T-helper 2 cell treated with Interferon-gamma antibody and Interleukin-4, amounts not matched to agents 5 μg/mL and 100 μg/mL, for 36 hours (primary cell): ENCODE results near the gene FNDC8.

Experiments used
- DNase-seq: peaks from one replicate; pipeline ENCODE4 v3.0.0; 2021; ENCODE audit warnings: low spot score
- H3K27ac Mint-ChIP-seq: one replicate; pipeline ENCODE4 v1.8.0; 2021; ENCODE audit warnings: mild to moderate bottlenecking, mixed read lengths
- H3K27me3 Mint-ChIP-seq: one replicate; pipeline ENCODE4 v1.8.0; 2021; ENCODE audit warnings: low read depth, mixed read lengths
- H3K36me3 Mint-ChIP-seq: one replicate; pipeline ENCODE4 v1.8.0; 2021; ENCODE audit warnings: low read depth, mixed read lengths
- H3K4me1 Mint-ChIP-seq: one replicate; pipeline ENCODE4 v1.8.0; 2021; ENCODE audit warnings: low read depth, mixed read lengths
- H3K4me3 Mint-ChIP-seq: one replicate; pipeline ENCODE4 v1.8.0; 2022; ENCODE audit warnings: mild to moderate bottlenecking, moderate library complexity, mixed read lengths
- H3K9me3 Mint-ChIP-seq: one replicate; pipeline ENCODE4 v1.8.0; 2021; ENCODE audit warnings: mixed read lengths

FNDC8 gene

GRCh38 chr17:35121315-35121714 is at the start of gene FNDC8:
Gene FNDC8, plus strand, starts transcription at chr17:35121615. Its CDS starts 79 bp downstream, at chr17:35121694.
- H3K4me1 Mint-ChIP-seq: peaks cover 22% of the 10 kb centered on the region
- peak within 1 kb of the TSS; percentile 11 for H3K4me3 Mint-ChIP-seq
- H3K36me3 Mint-ChIP-seq: peaks cover 6% of the 10 kb centered on the region
- DNase-seq: no peak
- no peaks in the 10 kb centered on the region for H3K27me3 Mint-ChIP-seq
- H3K9me3 Mint-ChIP-seq: no peaks in the 10 kb centered on the region
- no peak within 1 kb of the TSS for H3K27ac Mint-ChIP-seq

- Mint-ChIP-seq H3K4me3 (peak overlapping the region; percentile 59), H3K27me3 (no peaks in the 10 kb centered on the region), H3K4me1 (peaks cover 54% of the 10 kb centered on the region), H3K27ac (peak overlapping the region; percentile 56), H3K36me3 (peaks cover 27% of the 10 kb centered on the region), H3K9me3 (no peaks in the 10 kb centered on the region)
- DNase-seq: peak; percentile 22
These were observed 48.1 kb upstream of the FNDC8 start for GRCh38 chr17:35073183-35073790.

GRCh38 chr17:35073991-35074627 is 47.3 kb upstream of the FNDC8 start:
- peaks cover 48% of the 10 kb centered on the region for H3K4me1 Mint-ChIP-seq
- no peaks in the 10 kb centered on the region for H3K27me3 Mint-ChIP-seq

GRCh38 chr17:35074711-35075707 is 46.4 kb upstream of the FNDC8 start:
- H3K36me3 Mint-ChIP-seq: peaks cover 29% of the 10 kb centered on the region
- peak overlapping the region; percentile 68 for H3K27ac Mint-ChIP-seq
- H3K4me1 Mint-ChIP-seq: peaks cover 52% of the 10 kb centered on the region
- no peak for DNase-seq
- H3K4me3 Mint-ChIP-seq: peak overlapping the region; percentile 62
- no peaks in the 10 kb centered on the region for H3K9me3 Mint-ChIP-seq
- no peaks in the 10 kb centered on the region for H3K27me3 Mint-ChIP-seq

More at GRCh38 chr17:35073991-35074627, 47.3 kb upstream of the FNDC8 start:
- Mint-ChIP-seq H3K27ac (peak overlapping the region; percentile 68), H3K9me3 (no peaks in the 10 kb centered on the region), H3K4me3 (peak overlapping the region; percentile 62), H3K36me3 (peaks cover 25% of the 10 kb centered on the region)
- peak; percentile 11 for DNase-seq

GRCh38 chr17:35076874-35077273 is 44.5 kb upstream of the FNDC8 start:
- H3K36me3 Mint-ChIP-seq: peaks cover 19% of the 10 kb centered on the region
- no peaks in the 10 kb centered on the region for H3K9me3 Mint-ChIP-seq
- no peaks in the 10 kb centered on the region for H3K27me3 Mint-ChIP-seq
- H3K27ac Mint-ChIP-seq: no peak overlapping the region
- DNase-seq: no peak
- peaks cover 67% of the 10 kb centered on the region for H3K4me1 Mint-ChIP-seq
- no peak overlapping the region for H3K4me3 Mint-ChIP-seq

- no peaks in the 10 kb centered on the region for H3K27me3 Mint-ChIP-seq
- peak overlapping the region; percentile 33 for H3K4me3 Mint-ChIP-seq
- DNase-seq: no peak
- no peaks in the 10 kb centered on the region for H3K9me3 Mint-ChIP-seq
- H3K27ac Mint-ChIP-seq: peak overlapping the region; percentile 74
- peaks cover 55% of the 10 kb centered on the region for H3K4me1 Mint-ChIP-seq
- H3K36me3 Mint-ChIP-seq: peaks cover 14% of the 10 kb centered on the region
These were observed 41.6 kb upstream of the FNDC8 start for GRCh38 chr17:35079547-35080423.

- no peak for DNase-seq
- H3K27me3 Mint-ChIP-seq: no peaks in the 10 kb centered on the region
- peaks cover 16% of the 10 kb centered on the region for H3K36me3 Mint-ChIP-seq
- H3K27ac Mint-ChIP-seq: peak overlapping the region; percentile 74
- H3K9me3 Mint-ChIP-seq: no peaks in the 10 kb centered on the region
- H3K4me1 Mint-ChIP-seq: peaks cover 52% of the 10 kb centered on the region
- peak overlapping the region; percentile 33 for H3K4me3 Mint-ChIP-seq
These were observed 40.9 kb upstream of the FNDC8 start for GRCh38 chr17:35080536-35080935.

- no peak overlapping the region for H3K4me3 Mint-ChIP-seq
- no peak overlapping the region for H3K27ac Mint-ChIP-seq
- peaks cover 58% of the 10 kb centered on the region for H3K4me1 Mint-ChIP-seq
These were observed 39.8 kb upstream of the FNDC8 start for GRCh38 chr17:35081638-35082037.

GRCh38 chr17:35082073-35082657 is 39.2 kb upstream of the FNDC8 start:
- peaks cover 20% of the 10 kb centered on the region for H3K36me3 Mint-ChIP-seq
- H3K4me3 Mint-ChIP-seq: peak overlapping the region; percentile 70
- no peaks in the 10 kb centered on the region for H3K9me3 Mint-ChIP-seq
- no peaks in the 10 kb centered on the region for H3K27me3 Mint-ChIP-seq
- no peak for DNase-seq
- peaks cover 64% of the 10 kb centered on the region for H3K4me1 Mint-ChIP-seq
- H3K27ac Mint-ChIP-seq: peak overlapping the region; percentile 88

More at GRCh38 chr17:35081638-35082037, 39.8 kb upstream of the FNDC8 start:
- no peak for DNase-seq
- peaks cover 20% of the 10 kb centered on the region for H3K36me3 Mint-ChIP-seq
- H3K9me3 Mint-ChIP-seq: no peaks in the 10 kb centered on the region
- H3K27me3 Mint-ChIP-seq: no peaks in the 10 kb centered on the region

GRCh38 chr17:35083071-35083470 is 38.3 kb upstream of the FNDC8 start:
- H3K27me3 Mint-ChIP-seq: no peaks in the 10 kb centered on the region
- DNase-seq: no peak
- no peak overlapping the region for H3K27ac Mint-ChIP-seq
- peaks cover 66% of the 10 kb centered on the region for H3K4me1 Mint-ChIP-seq
- no peak overlapping the region for H3K4me3 Mint-ChIP-seq
- no peaks in the 10 kb centered on the region for H3K9me3 Mint-ChIP-seq
- H3K36me3 Mint-ChIP-seq: peaks cover 16% of the 10 kb centered on the region

- no peak for DNase-seq
- H3K27ac Mint-ChIP-seq: peak overlapping the region; percentile 36
These were observed 36.4 kb upstream of the FNDC8 start for GRCh38 chr17:35084987-35085386.

GRCh38 chr17:35086164-35086563 is 35.3 kb upstream of the FNDC8 start:
- no peak overlapping the region for H3K27ac Mint-ChIP-seq
- H3K4me1 Mint-ChIP-seq: peaks cover 59% of the 10 kb centered on the region
- H3K36me3 Mint-ChIP-seq: peaks cover 9% of the 10 kb centered on the region
- no peak for DNase-seq
- H3K27me3 Mint-ChIP-seq: no peaks in the 10 kb centered on the region
- no peak overlapping the region for H3K4me3 Mint-ChIP-seq
- H3K9me3 Mint-ChIP-seq: no peaks in the 10 kb centered on the region

More at GRCh38 chr17:35084987-35085386, 36.4 kb upstream of the FNDC8 start:
- Mint-ChIP-seq H3K4me1 (peaks cover 67% of the 10 kb centered on the region), H3K27me3 (no peaks in the 10 kb centered on the region), H3K9me3 (no peaks in the 10 kb centered on the region), H3K36me3 (peaks cover 10% of the 10 kb centered on the region), H3K4me3 (no peak overlapping the region)
